HEK293 (cell line): ENCODE data around the gene SLC8A1.

Source experiments
- CTCF ChIA-PET: fragments of 350-600 bp; formaldehyde crosslinking; extraction: SDS; loops from one replicate; lab custom pipeline; 2021; ENCODE audit warnings: antibody characterized with exemption; lab: Yijun Ruan, JAX
- POLR2A ChIA-PET: fragments of 300-600 bp; formaldehyde crosslinking; extraction: SDS; loops from one replicate; lab custom pipeline; 2020; ENCODE audit warnings: antibody characterized with exemption, inconsistent platforms; lab: Yijun Ruan, JAX
- H3K27ac ChIP-seq: fragments of 200-500 bp; sonication (Bioruptor generic); 2 replicates; pipeline ENCODE4 v1.5.1; 2014; ENCODE audit warnings: low read depth, low read length, control low read depth, inconsistent platforms; ENCODE audit errors: extremely low read depth
- H3K36me3 ChIP-seq, 2 experiments: fragments of 200-500 bp in 1 of 2; sonication (Bioruptor generic) in 1 of 2; 1 replicate in 1 of 2; 2 replicates in 1 of 2; pipeline ENCODE4 v1.5.1; 2014 to 2017; ENCODE audit warnings: inconsistent platforms in 2 of 2, low read length in 2 of 2; ENCODE audit not compliant: control insufficient read depth in 2 of 2, insufficient read depth in 1 of 2
- H3K4me1 ChIP-seq: fragments of 200-500 bp; sonication (Bioruptor generic); 2 replicates; pipeline ENCODE4 v1.5.1; 2014; ENCODE audit warnings: mild to moderate bottlenecking, low read length, inconsistent platforms; ENCODE audit not compliant: control insufficient read depth, insufficient read depth
- H3K4me3 ChIP-seq: 2 replicates; pipeline ENCODE4 v1.5.1; 2011; ENCODE audit warnings: low read depth, mild to moderate bottlenecking, control low read depth, low read length, moderate library complexity
- H3K9me3 ChIP-seq: fragments of 200-500 bp; sonication (Bioruptor generic); 2 replicates; pipeline ENCODE4 v1.5.1; 2014; ENCODE audit warnings: low read depth, low read length, inconsistent platforms; ENCODE audit not compliant: control insufficient read depth, insufficient read depth
- HOXD13 ChIP-seq: sonication (generic); formaldehyde crosslinking; IDR thresholded peaks from 2 replicates; pipeline ENCODE4 v1.8.0; 2022; ENCODE audit warnings: missing genetic modification reagents, borderline replicate concordance
- PATZ1 ChIP-seq: fragments of 450-650 bp; formaldehyde crosslinking; IDR thresholded peaks from 2 replicates; pipeline ENCODE4 v1.5.1; 2016; ENCODE audit warnings: missing biosample characterization, missing genetic modification characterization
- RBAK ChIP-seq: fragments of 450-650 bp; formaldehyde crosslinking; IDR thresholded peaks from 2 replicates; pipeline ENCODE4 v1.5.1; 2016; ENCODE audit warnings: missing biosample characterization, missing genetic modification characterization
- SCRT2 ChIP-seq: fragments of 450-650 bp; formaldehyde crosslinking; IDR thresholded peaks from 2 replicates; pipeline ENCODE4 v1.5.1; 2016; ENCODE audit warnings: missing biosample characterization, missing genetic modification characterization
- SP2 ChIP-seq: fragments of 450-650 bp; formaldehyde crosslinking; IDR thresholded peaks from 2 replicates; pipeline ENCODE4 v1.5.1; 2016; ENCODE audit warnings: missing biosample characterization, missing genetic modification characterization
- TCF7L2 ChIP-seq: IDR thresholded peaks from 2 replicates; pipeline ENCODE4 v1.6.1; 2011; ENCODE audit warnings: low read depth, mild to moderate bottlenecking, inconsistent platforms, low read length, moderate library complexity, borderline replicate concordance
- ZFHX2 ChIP-seq: fragments of 450-650 bp; formaldehyde crosslinking; conservative IDR thresholded peaks from 2 replicates; pipeline ENCODE4 v1.5.1; 2016; ENCODE audit warnings: missing biosample characterization, missing genetic modification characterization
- ZFP41 ChIP-seq: fragments of 450-650 bp; formaldehyde crosslinking; IDR thresholded peaks from 2 replicates; pipeline ENCODE4 v1.5.1; 2016; ENCODE audit warnings: missing biosample characterization, missing genetic modification characterization, borderline replicate concordance
- ZNF112 ChIP-seq: fragments of 450-650 bp; formaldehyde crosslinking; IDR thresholded peaks from 2 replicates; pipeline ENCODE4 v1.5.0; 2017; ENCODE audit warnings: missing biosample characterization, missing genetic modification characterization
- ZNF175 ChIP-seq: fragments of 450-650 bp; formaldehyde crosslinking; IDR thresholded peaks from 2 replicates; pipeline ENCODE4 v1.5.1; 2016; ENCODE audit warnings: missing biosample characterization, missing genetic modification characterization
- ZNF274 ChIP-seq, 2 experiments: fragments of 200-500 bp in 1 of 2; fragments of 450-650 bp in 1 of 2; sonication (Bioruptor generic) in 1 of 2; formaldehyde crosslinking in 1 of 2; IDR thresholded peaks; 2 replicates each; pipeline versions ENCODE4 v1.5.1 to v1.6.1; 2014 to 2016; ENCODE audit warnings: borderline replicate concordance in 1 of 2, inconsistent platforms in 1 of 2, low read length in 1 of 2, missing biosample characterization in 1 of 2, missing genetic modification characterization in 1 of 2
- ZNF302 ChIP-seq: fragments of 450-650 bp; formaldehyde crosslinking; IDR thresholded peaks from 2 replicates; pipeline ENCODE4 v1.5.1; 2016; ENCODE audit warnings: missing biosample characterization, missing genetic modification characterization, low read depth
- ZNF366 ChIP-seq: fragments of 450-650 bp; formaldehyde crosslinking; conservative IDR thresholded peaks from 2 replicates; pipeline ENCODE4 v1.5.1; 2016; ENCODE audit warnings: missing biosample characterization, missing genetic modification characterization
- ZNF37A ChIP-seq: fragments of 450-650 bp; IDR thresholded peaks from 2 replicates; pipeline ENCODE4 v1.5.1; 2018; ENCODE audit warnings: missing biosample characterization, missing genetic modification characterization
- ZNF449 ChIP-seq: fragments of 450-650 bp; formaldehyde crosslinking; IDR thresholded peaks from 2 replicates; pipeline ENCODE4 v1.5.1; 2017; ENCODE audit warnings: missing biosample characterization, mild to moderate bottlenecking, missing genetic modification characterization, moderate library complexity
- ZNF501 ChIP-seq: fragments of 450-650 bp; formaldehyde crosslinking; IDR thresholded peaks from 2 replicates; pipeline ENCODE4 v1.5.1; 2016; ENCODE audit warnings: missing biosample characterization, missing genetic modification characterization
- ZNF639 ChIP-seq: fragments of 450-650 bp; formaldehyde crosslinking; IDR thresholded peaks from 2 replicates; pipeline ENCODE4 v1.5.1; 2016; ENCODE audit warnings: missing biosample characterization, missing genetic modification characterization
- ZNF654 ChIP-seq: fragments of 450-650 bp; formaldehyde crosslinking; IDR thresholded peaks from 2 replicates; pipeline ENCODE4 v1.5.1; 2016; ENCODE audit warnings: low read depth, missing biosample characterization, missing genetic modification characterization
- ZNF670 ChIP-seq: fragments of 450-650 bp; formaldehyde crosslinking; IDR thresholded peaks from 2 replicates; pipeline ENCODE4 v1.5.1; 2016; ENCODE audit warnings: missing biosample characterization, missing genetic modification characterization, low read depth
- ZNF830 ChIP-seq: fragments of 450-650 bp; IDR thresholded peaks from 2 replicates; pipeline ENCODE4 v1.5.0; 2018; ENCODE audit warnings: missing biosample characterization, missing genetic modification characterization, low read depth, mild to moderate bottlenecking, moderate library complexity

The SLC8A1 gene

GRCh38 chr2:40098786-40099470, 353.0 kb downstream of the SLC8A1 start:
- CTCF ChIA-PET = no interaction called here
- POLR2A ChIA-PET = no interaction called here
- H3K27ac ChIP-seq = no peak overlapping the region
- H3K9me3 ChIP-seq = no peaks in the 10 kb centered on the region
- H3K4me1 ChIP-seq = no peaks in the 10 kb centered on the region
- H3K36me3 ChIP-seq = no peaks in the 10 kb centered on the region
- H3K4me3 ChIP-seq = no peak overlapping the region
- TF ChIP-seq ZNF175 (tag by site-specific recombination) (no peak), TCF7L2 (no peak), ZNF830 (no peak), ZFP41 (tag by site-specific recombination) (no peak), ZNF112 (tag by site-specific recombination) (no peak), PATZ1 (tag by site-specific recombination) (no peak)

- Histone ChIP-seq H3K36me3 (no peaks in the 10 kb centered on the region), H3K27ac (no peak overlapping the region), H3K9me3 (no peaks in the 10 kb centered on the region), H3K4me3 (no peak overlapping the region), H3K4me1 (no peaks in the 10 kb centered on the region)
- ChIA-PET CTCF (interaction anchor here (0.7 kb wide), 1 partner anchor 221 kb away, joined by 3 read pairs; no protein-coding TSS in a partner anchor), POLR2A (no interaction called here)
- TF ChIP-seq ZNF302 (no peak), ZNF274 (IDR thresholded peaks at IDR 0.05; ENCODE audit: low read length) (no peak), ZNF274 (tag by site-specific recombination; IDR thresholded peaks at IDR 0.05; ENCODE audit: borderline replicate concordance) (no peak)
These were observed 354.1 kb downstream of the SLC8A1 start for GRCh38 chr2:40097691-40098385.

GRCh38 chr2:40096360-40096759, 355.5 kb downstream of the SLC8A1 start:
- Histone ChIP-seq H3K36me3 (no peaks in the 10 kb centered on the region), H3K9me3 (no peaks in the 10 kb centered on the region), H3K4me1 (no peaks in the 10 kb centered on the region), H3K27ac (no peak overlapping the region), H3K4me3 (no peak overlapping the region)
- ChIA-PET CTCF (no interaction called here), POLR2A (no interaction called here)
- no peak for TF ChIP-seq ZNF670 (tag by site-specific recombination)
- no peak for TF ChIP-seq RBAK (tag by site-specific recombination)

GRCh38 chr2:40095000-40095399, 356.9 kb downstream of the SLC8A1 start:
- Histone ChIP-seq H3K9me3 (no peaks in the 10 kb centered on the region), H3K36me3 (no peaks in the 10 kb centered on the region), H3K27ac (no peak overlapping the region), H3K4me3 (no peak overlapping the region), H3K4me1 (no peaks in the 10 kb centered on the region)
- CTCF ChIA-PET = no interaction called here
- POLR2A ChIA-PET = no interaction called here
- TF ChIP-seq HOXD13 (CRISPR knock-in tag) = no peak

GRCh38 chr2:40094451-40094850, 357.4 kb downstream of the SLC8A1 start:
- Histone ChIP-seq H3K36me3 (no peaks in the 10 kb centered on the region), H3K4me3 (no peak overlapping the region), H3K27ac (no peak overlapping the region), H3K9me3 (no peaks in the 10 kb centered on the region), H3K4me1 (no peaks in the 10 kb centered on the region)
- ChIA-PET CTCF (no interaction called here), POLR2A (no interaction called here)
- no peak for TF ChIP-seq ZFHX2
- no peak for TF ChIP-seq ZNF501 (tag by site-specific recombination)
- no peak for TF ChIP-seq ZNF366
- no peak for TF ChIP-seq ZNF639 (tag by site-specific recombination)
- no peak for TF ChIP-seq ZNF37A
- TF ChIP-seq SCRT2 (tag by site-specific recombination) = no peak
- TF ChIP-seq SP2 (tag by site-specific recombination) = no peak
- TF ChIP-seq ZNF449 = no peak
- no peak for TF ChIP-seq ZNF654 (tag by site-specific recombination)
